Psoas muscle (tissue), 8 donors: ENCODE data around the gene CUEDC1. TPM values are rescaled to one million over a fixed set of nuclear protein-coding genes. Genes with fewer than 3 reads are reported as not detected.

ENCODE experiments used
- ATAC-seq, 4 donors: fragments of 200-7000 bp; cut with Tn5 transposase; one replicate each; pipeline ENCODE4 v1.9.1; 2020; ENCODE audit warnings: moderate library complexity in 3 of 4, mild to moderate bottlenecking in 2 of 4
- DNase-seq, 2 donors: peaks; one replicate each; pipeline ENCODE4 v3.0.0-alpha.2; 2020
- H3K27ac ChIP-seq: fragments of 200-600 bp; one replicate; pipeline ENCODE4 v1.8.0; 2022
- H3K27me3 ChIP-seq, 3 donors: fragments of 200-600 bp in 1 of 3; one replicate each; pipeline versions ENCODE4 v1.6.1 to v1.8.0; 2013 to 2022; ENCODE audit warnings: low read length in 2 of 3, mild to moderate bottlenecking in 2 of 3, moderate library complexity in 1 of 3; ENCODE audit not compliant: insufficient read depth in 3 of 3
- H3K36me3 ChIP-seq, 2 donors: fragments of 200-600 bp in 1 of 2; one replicate each; pipeline versions ENCODE4 v1.6.1 to v1.8.0; 2013 to 2022; ENCODE audit warnings: low read depth in 1 of 2, mild to moderate bottlenecking in 1 of 2, moderate library complexity in 1 of 2; ENCODE audit not compliant: insufficient read depth in 1 of 2
- H3K4me1 ChIP-seq: fragments of 200-600 bp; one replicate; pipeline ENCODE4 v1.8.0; 2022
- H3K4me3 ChIP-seq: fragments of 200-600 bp; one replicate; pipeline ENCODE4 v1.8.0; 2022; ENCODE audit warnings: mild to moderate bottlenecking
- H3K9me3 ChIP-seq: fragments of 200-600 bp; one replicate; pipeline ENCODE4 v1.8.0; 2022
- WGBS, 3 donors: extraction: QIAGEN DNeasy Blood & Tissue Kit; methylation state at CpG; one replicate each; pipeline versions ENCODE4 v1.1.6 to v1.1.7; 2013; 5-methylcytosine and 5-hydroxymethylcytosine counted together
- intact Hi-C, 2 donors: fragments of 100-400 bp; cut with DNase I; formaldehyde crosslinking; loops; one replicate each; pipeline versions ENCODE4 v1.11.0 to v1.14.2; 2022
- polyA plus RNA-seq, 3 donors: library from polyadenylated mRNA; stranded (reverse); fragments of 200-250 nt; gene quantifications; one replicate each; pipeline ENCODE4 v1.2.3, GENCODE V29; 2013
- total RNA-seq, 4 donors: library from RNA; stranded (reverse); fragmentation: NEBNext Ultra II Directional in 2 of 4; extraction: Animal tissue kit (Norgen Biotek cat#: 25700) in 2 of 4; gene quantifications; one replicate each; pipeline versions ENCODE4 v1.2.1 to v1.2.4, GENCODE V29; 2021 to 2023
- TF ChIP-seq, protein P1 (sequence below): fragments of 200-600 bp; IDR thresholded peaks from one replicate; pipeline ENCODE4 v1.8.0; 2022; ENCODE audit warnings: antibody characterized with exemption
- donor health status: healthy with polysubstance abuse.
- donor health status: DM: no; HTN: no; CAD: no; lungs with moderate emphysema.
- donor health status: Bipolar disorder and iron deficiency.
- donor health status: healthy.
- donor health status: DM: yes; HTN: yes; CAD: no.
- donor health status: DM: no; HTN: no; CAD: no.
- donor health status: DM: no; HTN: no; CAD: no.
- donor health status: DM: yes; HTN: yes; CAD: no.

The CUEDC1 gene
- total and polyA plus RNA-seq, 7 donors: 28.0 to 67.2 (median 46.4) TPM

DNA sequence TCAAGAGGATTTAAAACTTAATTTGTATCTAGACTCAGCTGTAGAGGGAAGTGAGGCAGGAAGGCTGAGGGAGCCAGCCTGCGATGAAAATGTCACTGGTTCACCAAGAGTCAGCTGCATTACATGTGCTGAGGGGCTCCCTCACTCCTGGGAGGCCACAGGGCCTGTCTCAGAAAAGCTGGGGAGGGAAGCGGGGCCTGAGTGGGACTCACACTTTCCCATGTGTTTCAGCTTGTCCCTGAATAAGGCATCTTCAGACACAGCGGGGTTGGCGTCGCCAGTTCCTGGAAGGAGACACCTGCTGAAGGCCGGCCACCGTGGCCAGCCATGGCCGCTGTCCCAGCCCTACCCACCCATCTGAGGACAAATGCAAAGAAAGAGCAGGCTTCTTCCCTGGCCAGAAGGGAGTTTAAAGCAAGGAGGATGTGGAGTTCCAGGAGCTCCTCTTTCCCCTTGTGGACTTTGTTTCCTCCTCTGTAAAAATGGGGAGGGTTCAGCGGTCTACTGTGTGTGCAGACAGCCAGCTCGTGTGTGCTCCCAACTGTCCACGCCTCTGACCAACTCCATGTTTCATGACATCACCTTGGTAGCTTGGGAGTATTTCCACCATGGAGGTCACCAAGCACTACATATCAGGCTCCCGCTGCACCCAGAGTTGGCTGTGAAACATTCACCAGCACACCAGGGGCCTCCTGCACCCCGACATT is 86.1 kb downstream of the CUEDC1 start:
- Histone ChIP-seq H3K4me1 (peaks cover 52% of the 10 kb centered on the region), H3K27me3 (no peaks in the 10 kb centered on the region), H3K9me3 (no peaks in the 10 kb centered on the region), H3K27ac (peak overlapping the region; percentile 79), H3K4me3 (no peak overlapping the region), H3K36me3 (peaks cover 3 to 62% of the 10 kb centered on the region in 2 donors)
- intact Hi-C loops: no loop called here
- peak in 1 of 2 donors; percentile 1 for DNase-seq
- TF ChIP-seq, protein P1, sequence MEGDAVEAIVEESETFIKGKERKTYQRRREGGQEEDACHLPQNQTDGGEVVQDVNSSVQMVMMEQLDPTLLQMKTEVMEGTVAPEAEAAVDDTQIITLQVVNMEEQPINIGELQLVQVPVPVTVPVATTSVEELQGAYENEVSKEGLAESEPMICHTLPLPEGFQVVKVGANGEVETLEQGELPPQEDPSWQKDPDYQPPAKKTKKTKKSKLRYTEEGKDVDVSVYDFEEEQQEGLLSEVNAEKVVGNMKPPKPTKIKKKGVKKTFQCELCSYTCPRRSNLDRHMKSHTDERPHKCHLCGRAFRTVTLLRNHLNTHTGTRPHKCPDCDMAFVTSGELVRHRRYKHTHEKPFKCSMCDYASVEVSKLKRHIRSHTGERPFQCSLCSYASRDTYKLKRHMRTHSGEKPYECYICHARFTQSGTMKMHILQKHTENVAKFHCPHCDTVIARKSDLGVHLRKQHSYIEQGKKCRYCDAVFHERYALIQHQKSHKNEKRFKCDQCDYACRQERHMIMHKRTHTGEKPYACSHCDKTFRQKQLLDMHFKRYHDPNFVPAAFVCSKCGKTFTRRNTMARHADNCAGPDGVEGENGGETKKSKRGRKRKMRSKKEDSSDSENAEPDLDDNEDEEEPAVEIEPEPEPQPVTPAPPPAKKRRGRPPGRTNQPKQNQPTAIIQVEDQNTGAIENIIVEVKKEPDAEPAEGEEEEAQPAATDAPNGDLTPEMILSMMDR: no peak
- WGBS, 3 donors: 57 to 75% (median 61%) methylated on average over 13 of the region's 13 CpGs
- peak in 2 of 4 donors; percentile 1 to 2 for ATAC-seq

DNA sequence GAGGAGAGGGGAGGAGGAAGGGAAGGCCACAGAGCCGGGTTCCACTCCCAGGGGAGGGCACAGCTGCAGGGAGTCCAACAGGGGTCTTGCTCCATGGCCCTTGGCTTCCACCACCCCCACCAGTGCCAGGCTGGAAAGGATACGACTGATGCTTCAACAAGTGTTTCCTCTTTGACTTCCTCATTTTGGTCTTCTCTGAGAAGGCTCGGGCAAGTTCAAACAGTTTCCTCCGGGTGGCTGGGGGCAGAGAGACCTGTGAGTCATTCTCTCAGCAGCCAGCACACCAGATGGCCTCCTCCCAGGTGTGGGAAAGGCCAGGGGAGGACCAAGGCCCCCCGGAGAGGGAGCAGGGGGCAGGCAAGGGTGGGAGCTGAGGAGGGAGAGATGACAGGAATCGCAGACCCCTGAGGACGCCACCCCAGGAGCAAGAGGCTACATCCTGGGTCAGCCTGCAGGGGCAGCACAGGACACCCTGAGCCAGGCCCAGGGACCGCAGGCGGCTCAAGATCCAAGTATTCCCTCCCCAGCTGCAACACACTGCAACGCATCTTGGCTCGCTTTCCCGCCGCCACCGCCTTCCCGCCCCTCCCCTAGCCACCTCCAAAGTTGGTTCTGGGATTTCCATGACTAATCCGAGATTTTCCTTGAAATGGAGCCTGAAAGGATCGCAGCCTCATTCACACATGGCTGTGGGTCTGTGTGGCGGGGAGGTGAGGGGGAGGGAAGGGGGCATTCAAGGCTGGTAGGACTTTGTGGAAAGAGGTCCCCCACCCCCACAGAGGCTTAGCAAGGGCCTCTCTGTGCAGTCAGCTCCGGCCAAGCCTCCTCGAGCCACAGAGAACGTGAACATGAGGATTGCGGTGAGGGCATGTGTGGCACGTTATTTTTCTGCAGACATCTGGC is 87.0 kb downstream of the CUEDC1 start:
- Histone ChIP-seq H3K27ac (peak overlapping the region; percentile 79), H3K4me1 (peaks cover 45% of the 10 kb centered on the region), H3K27me3 (no peaks in the 10 kb centered on the region), H3K36me3 (peaks cover 3 to 59% of the 10 kb centered on the region in 2 donors), H3K4me3 (no peak overlapping the region), H3K9me3 (no peaks in the 10 kb centered on the region)
- TF ChIP-seq, protein P1: peak; percentile 42
- 20 to 34% (median 25%) methylated on average over 18 to 23 of the region's 23 CpGs for WGBS, 3 donors
- peak; percentile 88 to 93 for DNase-seq
- peak; percentile 83 to 88 (median 86) for ATAC-seq
- intact Hi-C loops: no loop called here

DNA sequence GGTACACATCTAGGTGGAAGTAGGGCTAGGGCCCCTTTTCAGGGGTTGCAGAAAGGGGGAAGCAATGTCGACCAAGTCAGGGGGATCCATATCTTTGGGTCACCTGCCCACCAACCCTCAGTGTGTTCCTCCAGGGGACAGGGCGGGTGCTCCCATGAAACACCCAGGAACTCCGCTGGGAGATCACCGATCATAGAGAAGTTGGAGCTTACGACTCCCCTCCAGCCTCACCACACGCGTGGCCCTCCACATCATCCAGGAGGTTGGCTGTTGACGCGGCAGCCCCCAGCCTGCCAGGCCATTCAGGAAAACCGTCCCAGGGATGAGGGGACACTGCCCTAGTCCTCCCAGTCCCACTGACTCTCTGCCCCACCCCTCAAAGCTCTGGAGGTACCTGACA is 88.1 kb downstream of the CUEDC1 start:
- Histone ChIP-seq H3K27me3 (no peaks in the 10 kb centered on the region), H3K36me3 (peaks cover 3 to 48% of the 10 kb centered on the region in 2 donors), H3K9me3 (no peaks in the 10 kb centered on the region), H3K4me3 (no peak overlapping the region), H3K4me1 (peaks cover 43% of the 10 kb centered on the region), H3K27ac (peak overlapping the region; percentile 79)
- DNase-seq (no peak), ATAC-seq (no peak)
- intact Hi-C loops: no loop called here
- TF ChIP-seq, protein P1: no peak
- WGBS, 3 donors: 95 to 98% (median 96%) methylated on average over 10 of the region's 10 CpGs

DNA sequence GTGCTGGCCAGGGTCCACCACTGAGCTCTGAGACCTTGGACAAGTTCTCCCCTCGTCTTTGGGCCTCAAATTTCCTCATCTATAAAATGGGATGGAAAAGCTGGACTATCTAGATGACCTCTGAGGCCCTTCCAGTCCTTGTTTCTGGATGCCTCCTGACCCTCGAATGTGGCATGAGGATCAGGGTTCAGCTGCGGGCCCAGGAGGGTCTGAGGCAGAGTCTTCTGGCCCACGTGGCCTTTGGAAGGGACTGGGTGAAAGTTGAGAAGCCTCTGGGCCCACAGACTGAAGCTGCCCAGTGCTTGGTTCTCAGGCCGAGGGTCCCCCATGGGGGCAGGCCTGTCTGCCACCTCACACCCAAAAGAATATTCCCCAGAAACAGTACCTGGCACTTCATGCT is 88.5 kb downstream of the CUEDC1 start:
- Histone ChIP-seq H3K9me3 (no peaks in the 10 kb centered on the region), H3K4me1 (peaks cover 43% of the 10 kb centered on the region), H3K27ac (peak overlapping the region; percentile 79), H3K4me3 (no peak overlapping the region), H3K36me3 (peaks cover 0 to 44% of the 10 kb centered on the region in 2 donors), H3K27me3 (no peaks in the 10 kb centered on the region)
- TF ChIP-seq, protein P1: no peak
- 88 to 98% (median 88%) methylated on average over 5 of the region's 5 CpGs for WGBS, 3 donors
- DNase-seq (peak in 1 of 2 donors; percentile 4), ATAC-seq (no peak)
- intact Hi-C loops: no loop called here
